ENCODE data around the gene ARSJ.

The ARSJ gene

GRCh38 chr4:113997206-113997605, 17.8 kb upstream of the ARSJ start:
- Histone ChIP-seq H3K27me3 (replicated peaks; ENCODE audit: control insufficient read depth, insufficient read depth, low read length) (no peaks in the 10 kb centered on the region), H3K36me3 (ENCODE audit: control insufficient read depth, insufficient read depth, low read length) (no peaks in the 10 kb centered on the region), H3K4me3 (replicated peaks; ENCODE audit: low read depth, low read length) (no peak overlapping the region)
- no peak for TF ChIP-seq CTCF (IDR thresholded peaks at IDR 0.05; ENCODE audit: insufficient read depth, low read length, poor library complexity, severe bottlenecking)
- DNase-seq (ENCODE audit: extremely low read depth, insufficient read length): no peak

GRCh38 chr4:113996599-113997177, 17.2 kb upstream of the ARSJ start:
- Histone ChIP-seq H3K4me3 (replicated peaks; ENCODE audit: low read depth, low read length) (no peak overlapping the region), H3K36me3 (ENCODE audit: control insufficient read depth, insufficient read depth, low read length) (no peaks in the 10 kb centered on the region), H3K27me3 (replicated peaks; ENCODE audit: control insufficient read depth, insufficient read depth, low read length) (no peaks in the 10 kb centered on the region)
- no peak for DNase-seq (ENCODE audit: extremely low read depth, insufficient read length)
- TF ChIP-seq CTCF (IDR thresholded peaks at IDR 0.05; ENCODE audit: insufficient read depth, low read length, poor library complexity, severe bottlenecking): no peak

- no peaks in the 10 kb centered on the region for H3K36me3 ChIP-seq (ENCODE audit: control insufficient read depth, insufficient read depth, low read length)
- no peaks in the 10 kb centered on the region for H3K27me3 ChIP-seq (replicated peaks; ENCODE audit: control insufficient read depth, insufficient read depth, low read length)
- DNase-seq (ENCODE audit: extremely low read depth, insufficient read length): no peak
- H3K4me3 ChIP-seq (replicated peaks; ENCODE audit: low read depth, low read length): no peak overlapping the region
- TF ChIP-seq CTCF (IDR thresholded peaks at IDR 0.05; ENCODE audit: insufficient read depth, low read length, poor library complexity, severe bottlenecking): no peak
These were observed 14.4 kb upstream of the ARSJ start for GRCh38 chr4:113993887-113994286.

- no peaks in the 10 kb centered on the region for H3K27me3 ChIP-seq (replicated peaks; ENCODE audit: control insufficient read depth, insufficient read depth, low read length)
- H3K36me3 ChIP-seq (ENCODE audit: control insufficient read depth, insufficient read depth, low read length): no peaks in the 10 kb centered on the region
- TF ChIP-seq CTCF (IDR thresholded peaks at IDR 0.05; ENCODE audit: insufficient read depth, low read length, poor library complexity, severe bottlenecking): no peak
- DNase-seq (ENCODE audit: extremely low read depth, insufficient read length): no peak
- no peak overlapping the region for H3K4me3 ChIP-seq (replicated peaks; ENCODE audit: low read depth, low read length)
These were observed 11.4 kb upstream of the ARSJ start for GRCh38 chr4:113990886-113991285.

GRCh38 chr4:113987382-113987941, 8.0 kb upstream of the ARSJ start:
- Histone ChIP-seq H3K27me3 (replicated peaks; ENCODE audit: control insufficient read depth, insufficient read depth, low read length) (no peaks in the 10 kb centered on the region), H3K4me3 (replicated peaks; ENCODE audit: low read depth, low read length) (no peak overlapping the region), H3K36me3 (ENCODE audit: control insufficient read depth, insufficient read depth, low read length) (no peaks in the 10 kb centered on the region)
- no peak for DNase-seq (ENCODE audit: extremely low read depth, insufficient read length)
- TF ChIP-seq CTCF (IDR thresholded peaks at IDR 0.05; ENCODE audit: insufficient read depth, low read length, poor library complexity, severe bottlenecking): no peak

- H3K4me3 ChIP-seq (replicated peaks; ENCODE audit: low read depth, low read length): no peak overlapping the region
- TF ChIP-seq CTCF (IDR thresholded peaks at IDR 0.05; ENCODE audit: insufficient read depth, low read length, poor library complexity, severe bottlenecking): no peak
- DNase-seq (ENCODE audit: extremely low read depth, insufficient read length): no peak
- no peaks in the 10 kb centered on the region; the same call in 1 of the 2 replicates for H3K27me3 ChIP-seq (replicated peaks; ENCODE audit: control insufficient read depth, insufficient read depth, low read length)
- H3K36me3 ChIP-seq (ENCODE audit: control insufficient read depth, insufficient read depth, low read length): no peaks in the 10 kb centered on the region
These were observed 2.7 kb upstream of the ARSJ start for GRCh38 chr4:113982181-113982580.
